Bronchial epithelial cell (primary cell): ENCODE measurements around the gene MLLT1. TPM values are rescaled to one million over a fixed set of nuclear protein-coding genes. Genes with fewer than 3 reads are reported as not detected.

Experiments used
- DNase-seq: peaks from one replicate; pipeline ENCODE4 v3.0.0-alpha.2; 2010; ENCODE audit warnings: low read depth
- FAIRE-seq: peaks from 2 replicates; lab custom pipeline; 2011; peaks lifted over from hg19 to GRCh38; lab: Jason Lieb, UNC
- H3K27me3 ChIP-seq: 2 replicates; pipeline ENCODE4 v1.5.1; 2011; ENCODE audit warnings: low read length; ENCODE audit not compliant: control insufficient read depth, insufficient read depth
- H3K36me3 ChIP-seq: 2 replicates; pipeline ENCODE4 v1.5.1; 2011; ENCODE audit warnings: low read length; ENCODE audit not compliant: control insufficient read depth, insufficient read depth
- H3K4me3 ChIP-seq: 2 replicates; pipeline ENCODE4 v1.5.1; 2011; ENCODE audit warnings: mild to moderate bottlenecking, low read depth, low read length, control low read depth
- CTCF ChIP-seq: IDR thresholded peaks from 2 replicates; pipeline ENCODE4 v1.5.1; 2011; ENCODE audit warnings: mild to moderate bottlenecking, moderate library complexity, low read length, control low read depth, inconsistent platforms; ENCODE audit not compliant: insufficient read depth, severe bottlenecking
- total RNA-seq: library from RNA; depleted of rRNA; stranded (reverse); fragments of >200 nt; gene quantifications from 2 replicates; pipeline ENCODE4 v1.2.1, GENCODE V29; 2014

Gene MLLT1
- total RNA-seq, 1 donor from 2014 or later: 2.6 TPM

GRCh38 chr19:6274756-6275155 is 5.0 kb downstream of the MLLT1 start:
- H3K27me3 ChIP-seq: no peaks in the 10 kb centered on the region
- no peak for TF ChIP-seq CTCF
- DNase-seq (no peak), FAIRE-seq (no peak)
- no peak overlapping the region for H3K4me3 ChIP-seq
- peaks cover 6% of the 10 kb centered on the region for H3K36me3 ChIP-seq

GRCh38 chr19:6273701-6274601 is 5.8 kb downstream of the MLLT1 start:
- H3K27me3 ChIP-seq: no peaks in the 10 kb centered on the region
- H3K4me3 ChIP-seq: peak overlapping the region; percentile 7
- TF ChIP-seq CTCF: no peak
- no peak for FAIRE-seq
- peak; percentile 77 for DNase-seq
- peaks cover 6% of the 10 kb centered on the region for H3K36me3 ChIP-seq

- H3K4me3 ChIP-seq: no peak overlapping the region
These were observed 6.7 kb downstream of the MLLT1 start for GRCh38 chr19:6272913-6273600.

GRCh38 chr19:6272411-6272791 is 7.4 kb downstream of the MLLT1 start:
- TF ChIP-seq CTCF: no peak
- no peak for DNase-seq
- no peak overlapping the region for H3K4me3 ChIP-seq
- peaks cover 6% of the 10 kb centered on the region for H3K36me3 ChIP-seq
- no peak for FAIRE-seq
- H3K27me3 ChIP-seq: no peaks in the 10 kb centered on the region

More at GRCh38 chr19:6272913-6273600, 6.7 kb downstream of the MLLT1 start:
- Histone ChIP-seq H3K36me3 (peaks cover 6% of the 10 kb centered on the region), H3K27me3 (no peaks in the 10 kb centered on the region)
- DNase-seq (no peak), FAIRE-seq (no peak)
- TF ChIP-seq CTCF: no peak

GRCh38 chr19:6271721-6272410 is 7.9 kb downstream of the MLLT1 start:
- DNase-seq (no peak), FAIRE-seq (no peak)
- Histone ChIP-seq H3K27me3 (no peaks in the 10 kb centered on the region), H3K36me3 (peaks cover 7% of the 10 kb centered on the region), H3K4me3 (no peak overlapping the region)
- peak; percentile 17 for TF ChIP-seq CTCF
